Measurements from ENCODE around the gene SSBP2. TPM values are rescaled to one million over a fixed set of nuclear protein-coding genes. Genes with fewer than 3 reads are reported as not detected.
A peak's percentile ranks its signal among the peaks of the same experiment; 100 is the strongest.

Gene SSBP2
- total and polyA plus RNA-seq, 2 of the 8 experiments (the other 6 are each of a cell fraction or from before 2014, with no cell fraction given) = 21.5 to 36.2 TPM

DNA sequence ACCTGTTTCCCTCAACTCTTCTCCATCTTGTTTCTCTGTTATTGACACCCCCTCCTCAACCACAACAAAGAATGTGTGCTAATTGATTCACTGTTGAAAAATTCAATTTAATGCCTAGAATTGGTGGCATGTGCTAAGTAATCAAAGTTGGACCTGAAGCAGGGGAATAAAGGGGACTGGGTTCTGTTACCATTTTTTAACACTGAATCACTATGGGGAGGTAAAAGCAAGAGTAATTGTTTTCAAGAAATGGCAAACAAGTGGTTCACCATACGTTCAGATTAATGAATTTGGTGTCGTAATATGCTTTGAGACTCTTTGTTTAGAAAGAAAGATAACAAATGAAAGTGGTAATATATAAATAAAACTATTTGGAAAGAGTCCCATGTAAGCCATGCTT is 17.0 kb upstream of the SSBP2 start:
- no peaks in the 10 kb centered on the region for H3K27me3 ChIP-seq (replicated peaks in 1 of 4; ENCODE audit: control insufficient read depth in 3 of 4, extremely low read depth in 1 of 4, insufficient read depth in 3 of 4, low read length in 3 of 4)
- H2AFZ ChIP-seq (ENCODE audit: low read length) = peak overlapping the region; percentile 62; the same call in 1 of the 2 replicates
- no peak overlapping the region for H2BK5ac ChIP-seq (ENCODE audit: low read depth, low read length)
- no peaks in the 10 kb centered on the region; the same call in 1 of the 2 replicates for H3K23me2 ChIP-seq (ENCODE audit: low read depth, low read length)
- H3K56ac ChIP-seq (replicated peaks; ENCODE audit: insufficient read length, low read depth, low read length) = no peak overlapping the region
- TF ChIP-seq YY1 (IDR thresholded peaks at IDR 0.05; ENCODE audit: low read depth, low read length) (no peak), HDAC2 (IDR thresholded peaks at IDR 0.05; ENCODE audit: borderline replicate concordance in 1 of 2, low read depth in 2 of 2, low read length in 2 of 2) (no peak), JUN (IDR thresholded peaks at IDR 0.05; ENCODE audit: low read depth, low read length) (no peak), CEBPB (IDR thresholded peaks at IDR 0.05; ENCODE audit: low read depth, low read length) (no peak), SP2 (IDR thresholded peaks at IDR 0.05; ENCODE audit: low read length) (no peak), BRCA1 (IDR thresholded peaks at IDR 0.05; ENCODE audit: low read depth, low read length) (no peak), SIRT6 (IDR thresholded peaks at IDR 0.05; ENCODE audit: low read length) (no peak), SUZ12 (IDR thresholded peaks at IDR 0.05; ENCODE audit: low read length) (no peak), EP300 (IDR thresholded peaks at IDR 0.05; ENCODE audit: borderline replicate concordance in 1 of 2, low read depth in 2 of 2, low read length in 2 of 2) (no peak), CHD1 (IDR thresholded peaks at IDR 0.05; ENCODE audit: low read depth, low read length) (no peak), CBX8 (IDR thresholded peaks at IDR 0.05; ENCODE audit: borderline replicate concordance, low read depth, low read length) (no peak)
- TF ChIP-seq, protein P1, sequence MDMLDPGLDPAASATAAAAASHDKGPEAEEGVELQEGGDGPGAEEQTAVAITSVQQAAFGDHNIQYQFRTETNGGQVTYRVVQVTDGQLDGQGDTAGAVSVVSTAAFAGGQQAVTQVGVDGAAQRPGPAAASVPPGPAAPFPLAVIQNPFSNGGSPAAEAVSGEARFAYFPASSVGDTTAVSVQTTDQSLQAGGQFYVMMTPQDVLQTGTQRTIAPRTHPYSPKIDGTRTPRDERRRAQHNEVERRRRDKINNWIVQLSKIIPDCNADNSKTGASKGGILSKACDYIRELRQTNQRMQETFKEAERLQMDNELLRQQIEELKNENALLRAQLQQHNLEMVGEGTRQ (IDR thresholded peaks at IDR 0.05; ENCODE audit: low read length) = no peak
- no peak overlapping the region for H2BK120ac ChIP-seq (replicated peaks; ENCODE audit: low read depth, low read length)
- 89% methylated on average over 2 of the region's 2 CpGs; no CpG with 5 or more reads in 1 of the 2 experiments for WGBS, 2 experiments (ENCODE audit: extremely low coverage in 1 of 2, insufficient coverage in 1 of 2, insufficient read length in 1 of 2, insufficient replicate concordance in 2 of 2, low coverage in 1 of 2, low lambda C conversion rate in 2 of 2, missing lambda C conversion rate in 1 of 2)
- H3K36me3 ChIP-seq (ENCODE audit: control insufficient read depth in 2 of 4, insufficient read depth in 4 of 4, low read length in 3 of 4) = no peaks in the 10 kb centered on the region
- H2BK12ac ChIP-seq (ENCODE audit: low read depth, low read length) = no peak overlapping the region
- H3K4ac ChIP-seq (replicated peaks; ENCODE audit: insufficient read length, low read depth, low read length) = no peak overlapping the region
- H3K4me3 ChIP-seq (ENCODE audit: extremely low read depth in 1 of 4, insufficient read depth in 2 of 4, low read depth in 3 of 4, low read length in 4 of 4) = no peak overlapping the region
- H3K4me2 ChIP-seq (ENCODE audit: insufficient read depth in 1 of 2, low read depth in 2 of 2, low read length in 2 of 2) = no peak overlapping the region
- H2BK20ac ChIP-seq (ENCODE audit: low read length) = no peak overlapping the region
- H4K5ac ChIP-seq (ENCODE audit: insufficient read length, low read depth, low read length) = no peak overlapping the region
- FAIRE-seq = no peak
- no peak overlapping the region for H3K18ac ChIP-seq (ENCODE audit: extremely low read depth, low read length)
- no peaks in the 10 kb centered on the region; the same call in 1 of the 2 replicates for H3K79me1 ChIP-seq (ENCODE audit: low read depth, low read length)
- no peak overlapping the region for H3K23ac ChIP-seq (ENCODE audit: insufficient read length)
- ChIA-PET CTCF (ENCODE audit: partially characterized antibody) (interaction anchor here (0.7 to 1.3 kb wide), 4 partner anchors 10 to 421 kb away, joined by 3 read pairs; no protein-coding TSS in a partner anchor), POLR2A (ENCODE audit: partially characterized antibody) (no interaction called here)
- no peaks in the 10 kb centered on the region for H3K79me2 ChIP-seq (ENCODE audit: control insufficient read depth in 1 of 2, insufficient read depth in 2 of 2, low read length in 2 of 2)
- no peak for DNase-seq (ENCODE audit: low read depth in 1 of 2, low spot score in 2 of 2)
- no peak overlapping the region for H4K91ac ChIP-seq (replicated peaks; ENCODE audit: insufficient read length, low read length)
- no peak overlapping the region for H3K14ac ChIP-seq (ENCODE audit: insufficient read length)
- no peak overlapping the region for H3K27ac ChIP-seq (ENCODE audit: low read depth, low read length)
- H4K20me1 ChIP-seq (replicated peaks in 1 of 2; ENCODE audit: control insufficient read depth in 1 of 2, insufficient read depth in 2 of 2, low read length in 2 of 2) = no peaks in the 10 kb centered on the region
- no peak overlapping the region for H2BK15ac ChIP-seq (ENCODE audit: low read length)
- H3K9ac ChIP-seq (replicated peaks in 1 of 4; ENCODE audit: extremely low read depth in 1 of 4, low read depth in 3 of 4, low read length in 3 of 4) = no peak overlapping the region
- H3K4me1 ChIP-seq (replicated peaks in 1 of 4; ENCODE audit: control insufficient read depth in 3 of 4, insufficient read depth in 4 of 4, low read length in 3 of 4) = peaks cover 0 to 9% (median 0%) of the 10 kb centered on the region in 4 experiments; a peak in 1 of 7 replicates
- no peak overlapping the region for H2AK5ac ChIP-seq (ENCODE audit: low read depth, low read length)
- H4K8ac ChIP-seq (ENCODE audit: extremely low read depth, insufficient read depth, low read length) = no peak overlapping the region
- H3K9me3 ChIP-seq (ENCODE audit: insufficient read depth in 2 of 2, low read depth in 1 of 2, low read length in 1 of 2) = no peaks in the 10 kb centered on the region
